Measurements from ENCODE around the gene TUBB. TPM values are rescaled to one million over a fixed set of nuclear protein-coding genes. Genes with fewer than 3 reads are reported as not detected.

Gene TUBB
- total RNA-seq, 1 experiment from 2014 or later, result 1,719 TPM

DNA sequence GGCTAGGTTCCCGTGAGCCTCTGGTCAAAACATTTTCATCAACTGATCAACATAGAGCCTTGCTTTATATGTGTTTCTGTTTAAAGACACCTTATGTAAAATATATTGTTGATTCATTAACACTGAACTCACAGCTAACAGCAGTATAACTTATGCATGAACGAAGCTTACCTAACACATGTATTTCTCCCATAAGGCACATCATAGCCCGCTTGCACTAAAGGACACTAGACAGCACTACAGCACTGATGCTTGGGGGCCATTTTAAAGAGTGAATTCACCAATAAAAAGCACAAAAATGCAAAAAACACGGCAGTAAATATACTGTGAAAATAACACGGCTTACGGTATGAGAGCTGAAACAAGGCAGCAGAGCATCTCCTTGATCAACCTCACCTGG is 18.4 kb downstream of the TUBB start:
- H4K91ac ChIP-seq (ENCODE audit: insufficient read length, low read depth, low read length), result no peak overlapping the region
- no peak overlapping the region for H3K4me3 Mint-ChIP-seq

More for the DNA sequence above, 18.4 kb downstream of the TUBB start:
- Mint-ChIP-seq H3K27me3 (ENCODE audit: low read depth) (peaks cover under 1% of the 10 kb centered on the region; the same call in 1 of the 2 replicates), H3K36me3 (ENCODE audit: insufficient read depth in 1 of 3, low read depth in 3 of 3) (peaks cover 59 to 80% (median 73%) of the 10 kb centered on the region in 3 experiments), H3K4me1 (peaks cover 15 to 16% of the 10 kb centered on the region in 2 experiments), H3K9me3 (no peaks in the 10 kb centered on the region; a peak in 3 of 5 replicates), H3K27ac (no peak overlapping the region)
- Histone ChIP-seq H3K79me1 (ENCODE audit: insufficient read depth, low read depth, low read length, poor library complexity, severe bottlenecking) (peaks cover 6% of the 10 kb centered on the region), H2BK20ac (ENCODE audit: low read depth, low read length, poor library complexity, severe bottlenecking) (no peak overlapping the region), H3K4me1 (ENCODE audit: insufficient read depth, low read length) (no peaks in the 10 kb centered on the region), H2BK15ac (ENCODE audit: low read depth, low read length) (no peak overlapping the region), H3K9ac (ENCODE audit: extremely low read depth, insufficient read length, low read length) (no peak overlapping the region), H4K5ac (ENCODE audit: insufficient read length, low read depth, low read length) (no peak overlapping the region), H2BK12ac (ENCODE audit: insufficient read length, low read depth, low read length) (no peak overlapping the region), H2AFZ (ENCODE audit: low read length) (no peak overlapping the region), H3K9me3 (ENCODE audit: control insufficient read depth, low read depth, low read length) (no peaks in the 10 kb centered on the region), H4K20me1 (ENCODE audit: control insufficient read depth, insufficient read depth, insufficient read length) (peaks cover 2% of the 10 kb centered on the region), H3K79me2 (ENCODE audit: insufficient read depth, low read length) (peaks cover 9% of the 10 kb centered on the region; the same call in 1 of the 2 replicates), H2AK5ac (ENCODE audit: insufficient read length, low read length) (no peak overlapping the region), H2BK5ac (ENCODE audit: insufficient read length, low read length) (no peak overlapping the region), H3K14ac (ENCODE audit: insufficient read depth, low read length) (no peak overlapping the region), H2BK120ac (ENCODE audit: low read depth, low read length, poor library complexity, severe bottlenecking) (no peak overlapping the region), H3K27me3 (ENCODE audit: insufficient read depth, low read length) (no peaks in the 10 kb centered on the region), H3K4ac (ENCODE audit: low read depth, low read length) (no peak overlapping the region), H3K4me2 (ENCODE audit: insufficient read depth, insufficient read length, low read length) (no peak overlapping the region), H3K18ac (ENCODE audit: insufficient read length, low read depth, low read length) (no peak overlapping the region), H3K56ac (ENCODE audit: insufficient read length, low read depth, low read length) (no peak overlapping the region), H4K8ac (replicated peaks; ENCODE audit: insufficient read length, low read depth, low read length) (no peak overlapping the region), H3K27ac (ENCODE audit: insufficient read length, low read depth, low read length) (no peak overlapping the region), H3T11ph (ENCODE audit: low read length) (no peak overlapping the region), H3K23me2 (ENCODE audit: insufficient read length, low read depth, low read length, poor library complexity, severe bottlenecking) (peaks cover 14% of the 10 kb centered on the region), H3K23ac (ENCODE audit: insufficient read length, low read depth, low read length) (no peak overlapping the region)
- TF ChIP-seq CTCF (conservative IDR thresholded peaks at IDR 0.05), result no peak
- WGBS (ENCODE audit: extremely low coverage, insufficient read length, low lambda C conversion rate), result no CpG with 5 or more reads among the region's 6 CpGs
- no peak for DNase-seq
